GM12878 (cell line): Measurements from ENCODE around the gene PROX1. TPM values are rescaled to one million over a fixed set of nuclear protein-coding genes. Genes with fewer than 3 reads are reported as not detected.

Experiments
- ATAC-seq: fragments of 200-7000 bp; cut with Tn5 transposase; 3 replicates; pipeline ENCODE4 v1.9.1; 2020; ENCODE audit warnings: mild to moderate bottlenecking, moderate library complexity
- Bru-seq: library from RNA; stranded (reverse); fragments of 400-500 nt; gene quantifications from one replicate; lab custom pipeline; 2021; lab: Mats Ljungman, UMichigan
- BruChase-seq, 2 experiments: library from RNA; stranded (reverse); fragments of 400-500 nt; gene quantifications; one replicate each; lab custom pipeline; 2021; lab: Mats Ljungman, UMichigan
- BruUV-seq: library from RNA; stranded (reverse); fragments of 400-500 nt; replicated peaks from 2 replicates; lab custom pipeline; 2021; lab: Mats Ljungman, UMichigan
- CTCF ChIA-PET: fragments of 300-600 bp; sonication (Branson Sonifier 250); formaldehyde crosslinking; extraction: SDS; loops from one replicate; lab custom pipeline; 2021; ENCODE audit warnings: inconsistent platforms; lab: Yijun Ruan, JAX
- POLR2A ChIA-PET: fragments of 350-600 bp; formaldehyde crosslinking; extraction: SDS; loops from one replicate; lab custom pipeline; 2021; ENCODE audit warnings: inconsistent platforms; lab: Charles Lee
- RAD21 ChIA-PET: fragments of 300-600 bp; sonication (Branson Sonifier 250); formaldehyde crosslinking; loops from one replicate; lab custom pipeline; 2023; ENCODE audit warnings: antibody characterized with exemption; ENCODE audit not compliant: unreplicated experiment; lab: Charles Lee
- SMC1A ChIA-PET: fragments of 300-600 bp; sonication (Branson Sonifier 250); formaldehyde crosslinking; loops from one replicate; lab custom pipeline; 2023; ENCODE audit not compliant: unreplicated experiment, uncharacterized antibody; lab: Charles Lee
- DNase-seq: peaks from one replicate; pipeline ENCODE4 v3.0.0-alpha.2; 2011; ENCODE audit warnings: low read depth, low spot score
- FAIRE-seq: peaks from 3 replicates; lab custom pipeline; 2011; peaks lifted over from hg19 to GRCh38; lab: Jason Lieb, UNC
- H2AFZ ChIP-seq: 2 replicates; pipeline ENCODE4 v1.6.0; 2011; ENCODE audit warnings: low read depth, low read length, control low read depth; ENCODE audit not compliant: control insufficient read depth
- H3K27ac ChIP-seq: 2 replicates; pipeline ENCODE4 v1.5.1; 2011; ENCODE audit warnings: control low read depth; ENCODE audit not compliant: control insufficient read depth, insufficient read depth
- H3K27me3 ChIP-seq, 2 experiments: replicated peaks in 1 of 2; 2 replicates each; pipeline versions ENCODE4 v1.6.0 to v1.6.1; 2011; ENCODE audit warnings: low read length in 1 of 2; ENCODE audit not compliant: control insufficient read depth in 2 of 2, insufficient read depth in 2 of 2
- H3K36me3 ChIP-seq, 2 experiments: 2 replicates each; pipeline ENCODE4 v1.5.1; 2011; ENCODE audit warnings: low read length in 1 of 2; ENCODE audit not compliant: control insufficient read depth in 2 of 2, insufficient read depth in 2 of 2
- H3K4me1 ChIP-seq: 2 replicates; pipeline ENCODE4 v1.6.1; 2011; ENCODE audit warnings: mild to moderate bottlenecking, low read length, moderate library complexity, mixed read lengths; ENCODE audit not compliant: control insufficient read depth, insufficient read depth
- H3K4me2 ChIP-seq: 2 replicates; pipeline ENCODE4 v1.6.0; 2011; ENCODE audit warnings: control low read depth; ENCODE audit not compliant: control insufficient read depth, insufficient read depth
- H3K4me3 ChIP-seq: fragments of 200-600 bp; sonication (generic); 2 replicates; pipeline ENCODE4 v1.5.1; 2016
- H3K79me2 ChIP-seq: 2 replicates; pipeline ENCODE4 v1.6.0; 2011; ENCODE audit warnings: low read length; ENCODE audit not compliant: control insufficient read depth, insufficient read depth
- H3K9ac ChIP-seq: 2 replicates; pipeline ENCODE4 v1.8.0; 2011; ENCODE audit warnings: low read length, control low read depth, mixed read lengths; ENCODE audit not compliant: control insufficient read depth, insufficient read depth
- H3K9me3 ChIP-seq: replicated peaks from 3 replicates; pipeline ENCODE4 v1.5.1; 2011; ENCODE audit warnings: mild to moderate bottlenecking, low read length; ENCODE audit not compliant: control insufficient read depth, insufficient read depth
- H4K20me1 ChIP-seq: 2 replicates; pipeline ENCODE4 v1.6.0; 2011; ENCODE audit not compliant: control insufficient read depth, insufficient read depth
- EZH2 ChIP-seq: IDR thresholded peaks from 2 replicates; pipeline ENCODE4 v1.6.1; 2012; ENCODE audit warnings: low read depth, mild to moderate bottlenecking, control low read depth, inconsistent platforms, low read length, borderline replicate concordance; ENCODE audit not compliant: control insufficient read depth
- TARDBP ChIP-seq: IDR thresholded peaks from 2 replicates; pipeline ENCODE4 v1.6.1; 2016; ENCODE audit warnings: borderline replicate concordance
- WGBS: methylation state at CpG from one replicate; pipeline ENCODE4 v1.1.6; 2016; ENCODE audit warnings: low lambda C conversion rate; ENCODE audit not compliant: insufficient replicate concordance, insufficient coverage; ENCODE audit errors: missing lambda C conversion rate; 5-methylcytosine and 5-hydroxymethylcytosine counted together
- in situ Hi-C: fragments of 300-500 bp; cut with MboI; formaldehyde crosslinking; loops from 9 replicates; pipeline ENCODE4 v1.14.3; 2018; ENCODE audit warnings: mixed read lengths
- intact Hi-C: fragments of 100-400 bp; cut with micrococcal nuclease; formaldehyde crosslinking; loops from one replicate; pipeline ENCODE4 v1.14.2; 2022; ENCODE audit not compliant: unreplicated experiment
- long read RNA-seq, 2 experiments: library from polyadenylated mRNA; unstranded; transcript quantifications; one replicate each; pipeline ENCODE4 v2.0.0, GENCODE V29; 2019 to 2020
- polyA minus RNA-seq, 3 experiments: library from RNA; depleted of rRNA, polyadenylated mRNA; stranded (reverse); fragments of >200 nt; gene quantifications; 2 replicates each; pipeline ENCODE4 v1.2.3, GENCODE V29; 2011
- polyA plus RNA-seq, 11 experiments: library from polyadenylated mRNA; depleted of rRNA in 4 of 11; unstranded in 6 of 11; stranded (reverse) in 5 of 11; fragments of >200 nt; fragmentation: Nextera tagmentation in 4 of 11; fragmentation: Illumina TruSeq in 1 of 11; extraction: Ambion mirVana in 4 of 11; extraction: Trizol in 1 of 11; gene quantifications; 1 replicate in 1 of 11; 2 replicates in 10 of 11; pipeline versions ENCODE4 v1.2.1 to v1.2.3, GENCODE V29; 2011 to 2016; ENCODE audit warnings: inconsistent platforms in 2 of 11, missing spikeins in 2 of 11, low read depth in 1 of 11
- total RNA-seq, 4 experiments: library from RNA; depleted of rRNA in 3 of 4; stranded (reverse); fragments of >200 nt in 3 of 4; fragmentation: Illumina TruSeq in 1 of 4; extraction: Trizol in 1 of 4; gene quantifications; 2 replicates each; pipeline versions ENCODE4 v1.2.1 to v1.2.3, GENCODE V29; 2013 to 2021

PROX1 gene, protein sequence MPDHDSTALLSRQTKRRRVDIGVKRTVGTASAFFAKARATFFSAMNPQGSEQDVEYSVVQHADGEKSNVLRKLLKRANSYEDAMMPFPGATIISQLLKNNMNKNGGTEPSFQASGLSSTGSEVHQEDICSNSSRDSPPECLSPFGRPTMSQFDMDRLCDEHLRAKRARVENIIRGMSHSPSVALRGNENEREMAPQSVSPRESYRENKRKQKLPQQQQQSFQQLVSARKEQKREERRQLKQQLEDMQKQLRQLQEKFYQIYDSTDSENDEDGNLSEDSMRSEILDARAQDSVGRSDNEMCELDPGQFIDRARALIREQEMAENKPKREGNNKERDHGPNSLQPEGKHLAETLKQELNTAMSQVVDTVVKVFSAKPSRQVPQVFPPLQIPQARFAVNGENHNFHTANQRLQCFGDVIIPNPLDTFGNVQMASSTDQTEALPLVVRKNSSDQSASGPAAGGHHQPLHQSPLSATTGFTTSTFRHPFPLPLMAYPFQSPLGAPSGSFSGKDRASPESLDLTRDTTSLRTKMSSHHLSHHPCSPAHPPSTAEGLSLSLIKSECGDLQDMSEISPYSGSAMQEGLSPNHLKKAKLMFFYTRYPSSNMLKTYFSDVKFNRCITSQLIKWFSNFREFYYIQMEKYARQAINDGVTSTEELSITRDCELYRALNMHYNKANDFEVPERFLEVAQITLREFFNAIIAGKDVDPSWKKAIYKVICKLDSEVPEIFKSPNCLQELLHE
- total RNA-seq (2013; cell fraction: nucleolus; rRNA removed), result not detected in 2 replicates
- 0.06 TPM in 1 of 2 replicates, not detected in the other for total RNA-seq (2014; rRNA removed)
- total RNA-seq (2014; rRNA removed; fragmentation: Illumina TruSeq; extraction: Trizol), result under 0.01 and 0.09 TPM in 2 replicates
- total RNA-seq (2021), result 0.13 and 0.44 TPM in 2 replicates
- not detected for polyA plus RNA-seq (2011; ENCODE audit: low read depth)
- polyA plus RNA-seq (2011; rRNA removed), result not detected in 2 replicates
- polyA plus RNA-seq (2011; cell fraction: cytosol; rRNA removed), result not detected in 2 replicates
- polyA plus RNA-seq (2011; cell fraction: nucleus; rRNA removed), result not detected in 2 replicates
- polyA plus RNA-seq (2012), result 0.04 and 0.22 TPM in 2 replicates
- 0.03 TPM in 2 replicates for polyA plus RNA-seq (2014; fragmentation: Illumina TruSeq; extraction: Trizol)
- not detected for polyA plus RNA-seq (2014; fragmentation: Nextera tagmentation; extraction: Ambion mirVana)
- polyA plus RNA-seq (2014; rRNA removed), result 0.04 TPM in 1 of 2 replicates, not detected in the other
- polyA plus RNA-seq (2016; fragmentation: Nextera tagmentation; extraction: Ambion mirVana), result under 1 TPM in 1 of 2 experiments, not detected in 1; 0.03 TPM
- not detected in 2 replicates for polyA minus RNA-seq (2011; rRNA and poly(A)+ RNA removed)
- polyA minus RNA-seq (2011; cell fraction: cytosol; rRNA and poly(A)+ RNA removed), result not detected in 2 replicates
- polyA minus RNA-seq (2011; cell fraction: nucleus; rRNA and poly(A)+ RNA removed), result not detected in 2 replicates
- percentile 25 among the genes with signal in this experiment for Bru-seq, nascent RNA
- BruChase-seq, experiment 1, labeled RNA remaining after a 6-hour chase, result percentile 21 among the genes with signal in this experiment
- percentile 17 among the genes with signal in this experiment for BruChase-seq, experiment 2, labeled RNA remaining after a 2-hour chase
- long read RNA-seq, experiment 1, result 0 reads
- long read RNA-seq, experiment 2, result 0 reads

DNA sequence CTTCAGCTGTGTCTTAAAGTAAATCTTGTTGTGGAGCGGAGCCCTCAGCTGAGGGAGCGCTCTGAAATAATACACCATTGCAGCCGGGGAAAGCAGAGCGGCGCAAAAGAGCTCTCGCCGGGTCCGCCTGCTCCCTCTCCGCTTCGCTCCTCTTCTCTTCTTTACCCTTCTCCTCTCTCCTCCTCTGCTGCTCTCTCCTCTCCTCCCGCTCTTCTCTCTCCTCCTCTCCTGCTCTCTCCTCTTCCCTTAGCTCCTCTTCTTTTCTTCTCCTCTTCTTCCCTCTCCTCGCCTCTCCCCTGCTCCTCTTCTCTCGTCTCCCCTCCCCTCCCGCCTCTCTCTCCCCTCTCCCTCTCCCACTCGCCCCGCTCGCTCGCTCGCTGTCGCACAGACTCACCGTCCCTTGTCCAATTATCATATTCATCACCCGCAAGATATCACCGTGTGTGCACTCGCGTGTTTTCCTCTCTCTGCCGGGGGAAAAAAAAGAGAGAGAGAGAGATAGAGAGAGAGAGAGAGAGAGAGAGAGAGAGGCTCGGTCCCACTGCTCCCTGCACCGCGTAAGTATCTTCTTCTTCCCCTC, at the start of gene PROX1:
Gene PROX1, plus strand, starts transcription at position 47 of the 580 bp plus-strand sequence. CDS start 8,563 bp downstream, outside the sequence.
- CTCF ChIA-PET, result no interaction called here
- SMC1A ChIA-PET, result no interaction called here
- no peaks in the 10 kb centered on the region for H3K36me3 ChIP-seq
- WGBS, result 5% methylated on average over 17 of the region's 29 CpGs
- peaks cover 19 to 34% of the 10 kb centered on the region in 2 experiments for H3K27me3 ChIP-seq
- in situ Hi-C loops, result no loop called here
- RAD21 ChIA-PET, result no interaction called here
- intact Hi-C loops, result loop anchor here (5.0 kb wide), 1 partner anchor 134 kb away; no protein-coding TSS in a partner anchor
- H3K9ac ChIP-seq, result no peak within 1 kb of the TSS
- peak within 1 kb of the TSS; percentile 55 for H3K4me3 ChIP-seq
- H3K4me2 ChIP-seq, result peak within 1 kb of the TSS; percentile 66
- H3K4me1 ChIP-seq, result peaks cover 2% of the 10 kb centered on the region; the same call in 1 of the 2 replicates
- POLR2A ChIA-PET, result no interaction called here
- H3K9me3 ChIP-seq, result no peaks in the 10 kb centered on the region
- TF ChIP-seq TARDBP (no peak), EZH2 (0 out of 2 replicates have a peak, but pooled peaks have one; percentile 52)
- ATAC-seq (peak; percentile 26; the same call in 2 of the 3 replicates), FAIRE-seq (no peak), DNase-seq (no peak)
- H2AFZ ChIP-seq, result peak within 1 kb of the TSS; percentile 29; the same call in 1 of the 2 replicates
- no peak within 1 kb of the TSS for H3K27ac ChIP-seq
- BruUV-seq, result no TSS peak
- H3K79me2 ChIP-seq, result no peaks in the 10 kb centered on the region
- H4K20me1 ChIP-seq, result no peaks in the 10 kb centered on the region
